GM23248 (cell line): Measurements from ENCODE around the gene AGAP1. TPM values are rescaled to one million over a fixed set of nuclear protein-coding genes. Genes with fewer than 3 reads are reported as not detected.

Source experiments
- DNase-seq: peaks from one replicate; pipeline ENCODE4 v3.0.0-alpha.2; 2015
- H2AFZ ChIP-seq: fragments of 200-600 bp; sonication (generic); 2 replicates; pipeline ENCODE4 v1.6.1; 2016; ENCODE audit warnings: antibody characterized with exemption
- H3F3A ChIP-seq: fragments of 200-600 bp; sonication (generic); 2 replicates; pipeline ENCODE4 v1.6.1; 2016; ENCODE audit warnings: mild to moderate bottlenecking, antibody characterized with exemption, mixed run types; ENCODE audit not compliant: insufficient read depth
- H3K27ac ChIP-seq: fragments of 200-600 bp; sonication (generic); 2 replicates; pipeline ENCODE4 v1.5.1; 2016; ENCODE audit warnings: mild to moderate bottlenecking
- H3K27me3 ChIP-seq: fragments of 200-600 bp; sonication (generic); replicated peaks from 2 replicates; pipeline ENCODE4 v1.6.1; 2016; ENCODE audit warnings: mild to moderate bottlenecking; ENCODE audit not compliant: insufficient read depth
- H3K36me3 ChIP-seq: fragments of 200-600 bp; sonication (generic); 2 replicates; pipeline ENCODE4 v1.6.1; 2016; ENCODE audit warnings: low read depth, mild to moderate bottlenecking
- H3K4me1 ChIP-seq: fragments of 200-600 bp; sonication (generic); 2 replicates; pipeline ENCODE4 v1.6.1; 2016; ENCODE audit warnings: mild to moderate bottlenecking; ENCODE audit not compliant: insufficient read depth
- H3K4me2 ChIP-seq: fragments of 200-600 bp; sonication (generic); one replicate; pipeline ENCODE4 v1.6.1; 2016; ENCODE audit warnings: mild to moderate bottlenecking; ENCODE audit not compliant: unreplicated experiment
- H3K4me3 ChIP-seq: fragments of 200-600 bp; sonication (generic); 2 replicates; pipeline ENCODE4 v1.5.1; 2016; ENCODE audit warnings: mild to moderate bottlenecking
- H3K79me2 ChIP-seq: fragments of 200-600 bp; sonication (generic); 2 replicates; pipeline ENCODE4 v1.6.1; 2016; ENCODE audit warnings: mild to moderate bottlenecking; ENCODE audit not compliant: insufficient read depth
- H3K9ac ChIP-seq: fragments of 200-600 bp; sonication (generic); 2 replicates; pipeline ENCODE4 v1.6.1; 2016; ENCODE audit warnings: mild to moderate bottlenecking
- H3K9me2 ChIP-seq: fragments of 200-600 bp; sonication (generic); 2 replicates; pipeline ENCODE4 v1.6.1; 2016; ENCODE audit warnings: mixed run types, mild to moderate bottlenecking, moderate library complexity; ENCODE audit not compliant: insufficient read depth
- H3K9me3 ChIP-seq: fragments of 200-600 bp; sonication (generic); one replicate; pipeline ENCODE4 v1.6.1; 2017; ENCODE audit warnings: low read depth
- H4K20me1 ChIP-seq: fragments of 200-600 bp; sonication (generic); 2 replicates; pipeline ENCODE4 v1.6.0; 2016; ENCODE audit not compliant: insufficient read depth
- EZH2 ChIP-seq: fragments of 200-600 bp; sonication (generic); IDR thresholded peaks from 2 replicates; pipeline ENCODE4 v1.6.1; 2018; ENCODE audit warnings: antibody characterized with exemption, mild to moderate bottlenecking; ENCODE audit not compliant: insufficient read depth, poor library complexity, severe bottlenecking
- EZH2phosphoT487 ChIP-seq: fragments of 200-600 bp; sonication (generic); IDR thresholded peaks from 2 replicates; pipeline ENCODE4 v1.6.1; 2018; ENCODE audit warnings: antibody characterized with exemption, moderate library complexity, mild to moderate bottlenecking, low read depth; ENCODE audit not compliant: insufficient read depth
- WGBS, 2 experiments: methylation state at CpG; one replicate each; pipeline ENCODE4 v1.1.6; 2015 to 2017; ENCODE audit warnings: low lambda C conversion rate in 2 of 2, low coverage in 1 of 2; ENCODE audit errors: missing lambda C conversion rate in 2 of 2; 5-methylcytosine and 5-hydroxymethylcytosine counted together
- in situ Hi-C: fragments of 300-500 bp; cut with MboI; formaldehyde crosslinking; loops from 2 replicates; pipeline ENCODE4 v1.15.0; 2020
- polyA plus RNA-seq: library from polyadenylated mRNA; unstranded; fragments of >200 nt; fragmentation: Nextera tagmentation; extraction: Ambion mirVana; gene quantifications from 2 replicates; pipeline ENCODE4 v1.2.1, GENCODE V29; 2016
- total RNA-seq: library from RNA; depleted of rRNA; stranded (reverse); fragments of >200 nt; shearing (Covaris generic); gene quantifications from 2 replicates; pipeline ENCODE4 v1.2.3, GENCODE V29; 2014

AGAP1 gene
- total and polyA plus RNA-seq, 2 experiments from 2014 or later = 2.2 to 9.9 TPM

DNA sequence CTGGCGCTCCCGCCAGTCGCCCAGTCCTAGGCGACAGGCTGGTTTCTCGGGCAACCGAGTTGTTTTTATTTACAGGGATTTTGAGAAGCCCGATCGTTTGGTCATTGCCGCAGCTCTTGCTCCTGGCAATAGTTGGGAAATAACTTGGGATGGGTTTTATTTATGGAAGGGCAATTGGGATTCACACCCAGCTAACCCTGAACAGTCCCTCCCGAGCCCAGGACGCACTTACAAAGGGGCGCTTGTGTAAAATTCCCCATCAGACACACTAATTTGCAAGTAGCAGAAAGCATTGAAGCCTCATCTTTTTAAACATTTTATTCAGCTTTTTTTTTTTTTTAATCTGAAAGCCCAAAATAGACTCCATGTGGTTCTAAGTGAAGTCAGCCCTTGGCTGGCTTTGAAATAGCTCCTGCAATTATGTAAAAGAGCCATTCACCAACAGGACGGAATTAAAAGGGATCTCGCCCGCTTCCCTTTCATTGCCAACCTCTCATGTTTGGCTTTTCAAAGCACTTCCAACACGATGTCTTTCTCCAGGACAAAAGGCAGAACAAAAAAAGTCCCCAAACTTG lies 677.9 kb downstream of the AGAP1 start:
- Histone ChIP-seq H3K4me3 (no peak overlapping the region), H3K79me2 (no peaks in the 10 kb centered on the region), H3K9me3 (no peaks in the 10 kb centered on the region), H2AFZ (no peak overlapping the region), H3K9me2 (no peaks in the 10 kb centered on the region), H3K4me2 (no peak overlapping the region), H4K20me1 (no peaks in the 10 kb centered on the region), H3K36me3 (no peaks in the 10 kb centered on the region), H3K27ac (no peak overlapping the region), H3K9ac (no peak overlapping the region), H3F3A (peaks cover 16% of the 10 kb centered on the region), H3K4me1 (peaks cover 7% of the 10 kb centered on the region), H3K27me3 (peaks cover 84% of the 10 kb centered on the region)
- DNase-seq = no peak
- TF ChIP-seq EZH2 (no peak), EZH2phosphoT487 (0 out of 2 replicates have a peak, but pooled peaks have one; percentile 49)
- in situ Hi-C loops = no loop called here
- 2 to 4% methylated on average over 16 of the region's 16 CpGs for WGBS, 2 experiments

DNA sequence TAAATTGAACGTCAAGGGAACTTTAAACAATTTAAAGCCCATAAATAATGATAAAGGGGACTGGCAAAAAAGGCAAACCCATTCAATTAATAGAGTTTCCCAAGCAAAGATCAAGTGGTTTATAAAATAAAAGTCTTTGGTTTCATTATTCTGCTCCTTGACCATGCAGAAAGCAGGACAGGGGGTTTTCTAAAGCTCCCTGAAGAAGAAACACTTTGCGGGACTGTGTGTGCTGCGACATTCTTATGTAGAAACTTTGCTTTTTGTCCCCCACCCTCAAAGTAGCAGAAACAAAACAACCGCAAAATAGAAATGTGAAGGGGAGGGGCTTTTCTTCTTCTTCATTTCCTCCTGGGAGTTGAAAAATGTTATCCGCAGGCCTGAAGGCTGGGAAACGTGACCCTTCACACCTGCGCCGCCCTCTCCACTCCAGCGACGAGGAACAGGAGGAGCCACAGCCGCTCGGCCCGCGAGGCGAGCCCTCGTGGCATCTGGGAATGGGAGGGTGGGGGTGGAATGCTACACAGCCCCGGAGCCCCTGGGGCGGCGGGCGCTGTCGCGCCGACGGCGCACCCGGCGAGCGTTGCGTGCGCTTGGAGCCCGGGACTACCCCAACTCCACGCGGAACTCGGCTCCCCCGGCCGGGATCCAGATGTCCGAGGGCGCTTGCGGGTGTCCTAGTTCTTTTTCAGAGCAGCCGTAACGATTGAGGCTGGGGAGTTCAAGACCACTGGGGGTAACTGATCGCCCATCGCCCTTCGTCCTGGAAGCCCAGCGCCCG lies 678.6 kb downstream of the AGAP1 start:
- Histone ChIP-seq H3K9me2 (no peaks in the 10 kb centered on the region), H4K20me1 (no peaks in the 10 kb centered on the region), H3K27ac (no peak overlapping the region), H3K4me1 (peaks cover 7% of the 10 kb centered on the region), H3K36me3 (no peaks in the 10 kb centered on the region), H3K79me2 (no peaks in the 10 kb centered on the region), H3K4me3 (no peak overlapping the region), H3K9me3 (no peaks in the 10 kb centered on the region), H3K27me3 (peaks cover 77% of the 10 kb centered on the region), H3F3A (peaks cover 16% of the 10 kb centered on the region), H3K9ac (no peak overlapping the region), H2AFZ (no peak overlapping the region), H3K4me2 (no peak overlapping the region)
- in situ Hi-C loops = no loop called here
- no peak for DNase-seq
- WGBS, 2 experiments = 11 to 14% methylated on average over 40 to 45 of the region's 46 CpGs
- peak; percentile 98 for TF ChIP-seq EZH2
- no peak for TF ChIP-seq EZH2phosphoT487

DNA sequence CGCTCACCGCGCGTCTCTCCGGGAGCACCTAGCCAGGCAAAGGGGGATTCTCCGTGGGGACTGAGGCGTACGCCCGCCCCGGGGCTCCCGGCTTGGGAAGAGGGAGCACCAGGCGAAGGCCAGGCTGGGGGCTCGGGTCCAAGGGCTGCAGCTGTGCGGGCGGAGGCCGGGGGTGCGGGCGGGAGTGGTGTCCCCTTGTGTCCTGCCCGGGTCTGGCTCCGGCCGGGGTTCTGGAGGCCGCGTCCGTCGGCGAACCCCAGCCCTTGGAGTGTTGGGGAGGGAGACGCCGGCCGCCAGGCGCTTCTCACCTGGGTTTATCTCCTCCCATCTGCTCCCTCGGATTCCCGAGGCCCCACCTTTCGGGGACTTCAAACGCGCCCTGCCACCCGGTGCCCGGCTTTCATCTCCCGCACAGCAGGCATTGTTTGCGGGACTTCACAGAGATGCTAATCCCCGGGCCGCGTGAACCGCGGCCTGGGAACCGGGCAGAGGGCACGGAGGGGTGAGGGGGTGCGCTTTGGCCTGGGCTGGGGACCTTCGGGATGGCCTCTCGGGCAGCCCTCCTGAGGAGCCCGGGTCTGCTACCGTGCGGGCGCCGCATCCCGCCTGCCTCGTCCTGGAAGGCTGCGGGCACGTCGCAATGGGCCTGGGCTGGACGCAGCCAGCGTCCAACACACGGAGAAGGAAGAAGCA lies 679.3 kb downstream of the AGAP1 start:
- H3K9ac ChIP-seq = no peak overlapping the region
- H3K36me3 ChIP-seq = no peaks in the 10 kb centered on the region
- H3K4me3 ChIP-seq = no peak overlapping the region
- no peak overlapping the region for H3K4me2 ChIP-seq
- no peaks in the 10 kb centered on the region for H3K9me3 ChIP-seq
- H4K20me1 ChIP-seq = no peaks in the 10 kb centered on the region
- no peaks in the 10 kb centered on the region for H3K79me2 ChIP-seq
- H3K4me1 ChIP-seq = peaks cover 7% of the 10 kb centered on the region
- no peak overlapping the region for H3K27ac ChIP-seq
- peaks cover 16% of the 10 kb centered on the region for H3F3A ChIP-seq
- no peak overlapping the region for H2AFZ ChIP-seq
- H3K9me2 ChIP-seq = no peaks in the 10 kb centered on the region
- DNase-seq = no peak
- in situ Hi-C loops = no loop called here
- 6 to 7% methylated on average over 38 to 46 of the region's 62 CpGs for WGBS, 2 experiments
- no peak for TF ChIP-seq EZH2phosphoT487
- TF ChIP-seq EZH2 = peak; percentile 74
- peaks cover 70% of the 10 kb centered on the region for H3K27me3 ChIP-seq

DNA sequence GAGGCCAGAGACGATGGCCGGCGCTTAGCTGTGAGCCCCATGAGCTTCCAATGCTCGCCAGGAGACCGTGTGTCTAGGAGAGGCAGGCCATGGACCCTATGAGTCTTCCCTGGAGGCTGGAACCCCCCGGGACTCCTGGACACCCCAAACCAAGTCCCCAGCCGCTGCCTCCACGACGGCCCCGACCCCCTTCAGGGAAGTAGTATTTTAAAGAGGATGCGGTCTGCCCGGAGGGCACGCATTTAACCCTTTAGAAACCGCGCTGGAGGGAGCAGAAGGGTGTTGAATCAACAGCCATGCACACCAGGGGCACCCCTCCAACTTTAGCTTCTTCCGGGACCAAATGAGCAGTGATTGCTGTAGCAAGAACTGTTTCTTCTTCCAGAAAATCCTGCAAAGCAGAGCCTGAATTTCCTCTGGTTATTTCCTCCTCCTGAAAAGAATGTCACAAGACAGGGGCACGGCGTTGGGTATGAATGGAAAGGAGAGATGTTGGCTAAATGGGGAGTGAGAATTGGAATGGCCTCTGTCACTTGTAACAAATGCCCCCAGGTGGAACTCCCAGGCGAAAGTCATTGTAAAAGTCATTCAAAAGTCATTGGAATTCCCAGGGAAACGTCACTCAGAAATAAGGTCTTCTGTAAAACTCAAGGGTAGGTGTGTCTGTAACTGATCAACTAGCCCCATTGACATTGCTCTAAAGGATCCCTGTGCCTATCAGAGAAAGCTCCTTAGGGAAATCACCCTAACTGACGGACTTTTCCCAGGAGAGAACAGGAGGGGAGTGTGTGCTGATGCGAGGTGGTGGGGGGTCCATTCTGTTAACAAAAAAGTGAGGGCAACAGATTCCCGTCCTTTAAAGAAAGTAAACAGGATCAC lies 680.1 kb downstream of the AGAP1 start:
- 24 to 26% methylated on average over 23 of the region's 23 CpGs for WGBS, 2 experiments

More for the DNA sequence above, 680.1 kb downstream of the AGAP1 start:
- Histone ChIP-seq H3K27ac (no peak overlapping the region), H3K27me3 (peaks cover 62% of the 10 kb centered on the region), H4K20me1 (no peaks in the 10 kb centered on the region), H3K9me2 (no peaks in the 10 kb centered on the region), H3F3A (peaks cover 16% of the 10 kb centered on the region), H3K9ac (no peak overlapping the region), H3K4me1 (peaks cover 14% of the 10 kb centered on the region), H3K4me3 (no peak overlapping the region), H3K4me2 (no peak overlapping the region), H3K9me3 (no peaks in the 10 kb centered on the region), H3K36me3 (no peaks in the 10 kb centered on the region), H2AFZ (no peak overlapping the region), H3K79me2 (no peaks in the 10 kb centered on the region)
- no peak for TF ChIP-seq EZH2phosphoT487
- TF ChIP-seq EZH2 = peak; percentile 45
- DNase-seq = no peak
- in situ Hi-C loops = no loop called here
